IPS-18a (cell line): Measurements from ENCODE around the gene THSD7B.
"Not testable (repeated sequence)": the region's sequence is repeated elsewhere in the genome, so short reads cannot be mapped to it uniquely, and the experiment has no call there.

Experiments used
- H3K27ac ChIP-seq: one replicate; pipeline ENCODE4 v1.5.1; 2013; ENCODE audit warnings: low read length
- H3K27me3 ChIP-seq: one replicate; pipeline ENCODE4 v1.6.1; 2013; ENCODE audit warnings: mild to moderate bottlenecking, low read length; ENCODE audit not compliant: control insufficient read depth, insufficient read depth
- H3K36me3 ChIP-seq: one replicate; pipeline ENCODE4 v1.6.1; 2013; ENCODE audit warnings: low read depth, low read length; ENCODE audit not compliant: control insufficient read depth
- H3K4me1 ChIP-seq: one replicate; pipeline ENCODE4 v1.6.1; 2013; ENCODE audit warnings: low read depth, low read length; ENCODE audit not compliant: control insufficient read depth
- H3K4me3 ChIP-seq: one replicate; pipeline ENCODE4 v1.5.1; 2013; ENCODE audit warnings: low read length
- H3K9ac ChIP-seq: one replicate; pipeline ENCODE4 v1.6.1; 2013; ENCODE audit warnings: mild to moderate bottlenecking, low read length, moderate library complexity
- H3K9me3 ChIP-seq: one replicate; pipeline ENCODE4 v1.6.1; 2013; ENCODE audit warnings: low read depth, low read length; ENCODE audit not compliant: control insufficient read depth

Gene THSD7B

GRCh38 chr2:136957044-136957443, 191.7 kb downstream of the THSD7B start:
- Histone ChIP-seq H3K4me1 (no peaks in the 10 kb centered on the region), H3K36me3 (no peaks in the 10 kb centered on the region), H3K27ac (no peak overlapping the region), H3K9ac (no peak overlapping the region), H3K4me3 (no peak overlapping the region), H3K27me3 (no peaks in the 10 kb centered on the region), H3K9me3 (no peaks in the 10 kb centered on the region)

DNA sequence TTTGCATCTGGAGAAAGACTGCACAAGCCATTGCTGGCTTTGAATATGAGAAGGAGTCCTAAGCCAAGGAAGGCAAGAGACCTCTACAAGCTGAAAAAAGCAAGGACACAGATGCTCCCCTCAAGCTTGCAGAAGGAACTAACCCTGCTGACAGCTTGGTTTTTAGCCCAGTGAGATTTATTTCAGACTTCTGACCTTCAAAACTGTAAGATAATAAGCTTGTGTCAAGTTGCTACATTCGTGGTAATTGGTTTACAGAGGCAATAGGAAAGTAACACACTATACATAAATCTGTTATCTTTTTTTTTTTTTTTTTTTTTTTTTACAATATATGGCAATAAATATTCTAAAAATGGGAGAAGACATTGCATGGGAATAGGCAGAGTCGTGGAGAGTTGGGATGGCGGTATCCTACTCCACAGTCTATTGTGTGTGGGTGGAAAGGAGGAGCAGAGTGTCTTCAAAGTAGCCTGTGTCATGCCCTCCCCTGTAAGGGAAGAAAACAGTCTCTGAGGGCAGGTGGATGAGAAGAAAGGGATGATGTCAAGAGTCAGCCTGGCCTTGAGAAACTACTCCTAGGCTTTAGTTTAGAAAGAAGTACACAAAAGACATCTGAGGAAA, 196.9 kb downstream of the THSD7B start:
- Histone ChIP-seq H3K27me3 (no peaks in the 10 kb centered on the region), H3K9ac (no peak overlapping the region), H3K9me3 (no peaks in the 10 kb centered on the region)

GRCh38 chr2:136966485-136966884, 201.1 kb downstream of the THSD7B start:
- H3K4me1 ChIP-seq: no peaks in the 10 kb centered on the region
- no peaks in the 10 kb centered on the region for H3K36me3 ChIP-seq
- H3K27me3 ChIP-seq: no peaks in the 10 kb centered on the region
- H3K4me3 ChIP-seq: no peak overlapping the region
- H3K27ac ChIP-seq: no peak overlapping the region
- no peaks in the 10 kb centered on the region for H3K9me3 ChIP-seq
- H3K9ac ChIP-seq: no peak overlapping the region

More for the DNA sequence above, 196.9 kb downstream of the THSD7B start:
- Histone ChIP-seq H3K4me1 (no peaks in the 10 kb centered on the region), H3K27ac (no peak overlapping the region), H3K36me3 (no peaks in the 10 kb centered on the region), H3K4me3 (no peak overlapping the region)

GRCh38 chr2:136980303-136980702, 215.0 kb downstream of the THSD7B start:
- Histone ChIP-seq H3K27me3 (no peaks in the 10 kb centered on the region), H3K27ac (no peak overlapping the region)

DNA sequence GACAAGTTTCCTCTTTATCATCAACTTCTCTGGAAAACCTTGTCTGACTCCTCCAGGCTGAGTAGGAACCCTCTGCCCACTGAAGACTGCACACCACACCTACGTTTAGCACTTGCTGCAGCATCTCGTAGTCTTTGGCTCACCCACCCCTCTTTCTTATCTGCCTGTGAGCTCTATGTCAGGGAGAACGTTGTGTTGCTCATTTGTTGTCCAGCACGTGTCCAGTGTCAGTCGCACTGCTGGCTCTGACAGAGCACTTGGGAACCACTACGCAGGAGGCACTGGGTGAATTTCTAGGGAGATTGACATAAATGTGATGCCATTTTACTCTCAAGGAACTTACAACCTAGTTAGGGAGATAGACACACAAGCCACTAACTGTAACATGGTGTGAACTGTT, 216.3 kb downstream of the THSD7B start:
- H3K4me3 ChIP-seq, H3K27ac ChIP-seq, H3K9me3 ChIP-seq, H3K9ac ChIP-seq, H3K36me3 ChIP-seq, H3K27me3 ChIP-seq, H3K4me1 ChIP-seq: not testable (repeated sequence)

More at GRCh38 chr2:136980303-136980702, 215.0 kb downstream of the THSD7B start:
- no peaks in the 10 kb centered on the region for H3K4me1 ChIP-seq
- no peaks in the 10 kb centered on the region for H3K36me3 ChIP-seq
- no peak overlapping the region for H3K9ac ChIP-seq
- H3K9me3 ChIP-seq: no peaks in the 10 kb centered on the region
- H3K4me3 ChIP-seq: no peak overlapping the region

GRCh38 chr2:136985044-136985443, 219.7 kb downstream of the THSD7B start:
- H3K27me3 ChIP-seq: no peaks in the 10 kb centered on the region
- H3K4me1 ChIP-seq: no peaks in the 10 kb centered on the region
- H3K9ac ChIP-seq: no peak overlapping the region
- H3K36me3 ChIP-seq: no peaks in the 10 kb centered on the region
- no peaks in the 10 kb centered on the region for H3K9me3 ChIP-seq
- no peak overlapping the region for H3K27ac ChIP-seq
- no peak overlapping the region for H3K4me3 ChIP-seq

DNA sequence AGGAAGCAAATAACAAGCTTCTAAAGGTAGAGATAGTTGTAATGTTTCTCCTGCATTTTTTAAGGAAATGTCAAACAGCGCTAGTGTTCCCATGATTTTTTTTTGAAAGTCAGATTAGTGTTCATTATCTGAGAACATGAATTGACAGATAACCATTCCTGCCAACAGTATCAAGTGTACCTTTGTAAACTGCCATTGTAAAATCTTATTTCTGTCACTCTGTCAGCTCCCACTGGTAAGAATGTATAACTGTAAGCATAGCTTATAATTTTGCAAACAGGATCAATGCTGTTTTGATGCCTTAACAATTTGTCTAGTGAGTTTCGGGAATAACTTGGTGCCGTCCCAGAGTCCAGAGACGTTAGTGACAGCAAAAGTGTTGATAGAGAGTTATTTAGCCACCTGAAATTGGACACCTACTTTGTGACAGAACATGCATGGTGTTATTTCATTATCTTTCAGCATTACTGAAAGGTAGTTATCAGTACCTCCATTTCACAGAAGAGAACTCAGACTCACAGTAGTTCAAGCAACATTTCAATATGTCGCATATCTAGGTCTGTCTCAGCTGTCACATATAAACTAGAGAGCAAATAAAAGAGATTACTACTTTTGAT, 221.4 kb downstream of the THSD7B start:
- H3K27ac ChIP-seq: no peak overlapping the region
- H3K4me1 ChIP-seq: no peaks in the 10 kb centered on the region
- no peak overlapping the region for H3K9ac ChIP-seq
- no peaks in the 10 kb centered on the region for H3K9me3 ChIP-seq
- no peak overlapping the region for H3K4me3 ChIP-seq
- no peaks in the 10 kb centered on the region for H3K36me3 ChIP-seq
- no peaks in the 10 kb centered on the region for H3K27me3 ChIP-seq

DNA sequence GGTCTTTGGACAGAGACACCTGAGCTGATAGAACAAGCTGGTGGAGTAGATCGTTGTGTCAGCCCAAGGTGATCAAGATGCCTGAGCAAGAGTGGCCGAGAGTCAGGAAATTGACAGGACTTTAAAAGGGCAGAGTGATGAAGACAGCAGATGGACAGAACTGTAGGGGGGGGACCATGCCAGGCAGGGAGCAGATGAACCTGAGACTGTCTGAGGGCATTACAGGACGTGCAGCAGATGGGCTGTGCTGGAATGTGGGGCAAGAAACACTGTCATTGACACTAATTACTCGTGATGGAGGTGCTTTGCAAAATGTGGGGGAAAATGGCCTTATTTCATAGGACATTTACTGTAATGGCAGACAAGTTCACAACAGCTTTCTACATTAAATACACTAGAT, 225.0 kb downstream of the THSD7B start:
- no peaks in the 10 kb centered on the region for H3K36me3 ChIP-seq
- H3K9ac ChIP-seq: no peak overlapping the region
- no peaks in the 10 kb centered on the region for H3K9me3 ChIP-seq
- H3K27ac ChIP-seq: no peak overlapping the region
- H3K4me1 ChIP-seq: no peaks in the 10 kb centered on the region
- H3K27me3 ChIP-seq: no peaks in the 10 kb centered on the region
- H3K4me3 ChIP-seq: no peak overlapping the region

DNA sequence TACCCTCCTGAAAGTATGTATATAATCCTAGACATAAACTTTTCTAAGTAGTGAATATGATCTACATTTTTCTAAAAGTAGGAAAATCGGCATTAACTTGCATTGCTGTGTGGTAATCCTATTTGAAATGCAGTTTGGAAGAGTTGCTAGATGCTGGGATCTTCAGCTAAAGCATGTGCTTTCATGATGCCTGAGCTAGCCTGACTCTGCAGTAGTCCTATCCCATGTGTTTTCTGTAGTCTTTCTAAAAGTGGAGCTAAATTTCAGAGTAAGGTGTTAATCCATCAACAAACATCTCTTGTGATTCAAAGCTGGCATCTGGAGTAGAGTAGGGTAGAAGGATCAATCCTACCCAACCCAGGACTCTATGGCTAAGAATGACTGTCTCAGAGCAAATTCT, 229.4 kb downstream of the THSD7B start:
- Histone ChIP-seq H3K27ac (no peak overlapping the region), H3K9me3 (no peaks in the 10 kb centered on the region), H3K36me3 (no peaks in the 10 kb centered on the region), H3K4me1 (no peaks in the 10 kb centered on the region), H3K4me3 (no peak overlapping the region), H3K9ac (no peak overlapping the region), H3K27me3 (no peaks in the 10 kb centered on the region)

DNA sequence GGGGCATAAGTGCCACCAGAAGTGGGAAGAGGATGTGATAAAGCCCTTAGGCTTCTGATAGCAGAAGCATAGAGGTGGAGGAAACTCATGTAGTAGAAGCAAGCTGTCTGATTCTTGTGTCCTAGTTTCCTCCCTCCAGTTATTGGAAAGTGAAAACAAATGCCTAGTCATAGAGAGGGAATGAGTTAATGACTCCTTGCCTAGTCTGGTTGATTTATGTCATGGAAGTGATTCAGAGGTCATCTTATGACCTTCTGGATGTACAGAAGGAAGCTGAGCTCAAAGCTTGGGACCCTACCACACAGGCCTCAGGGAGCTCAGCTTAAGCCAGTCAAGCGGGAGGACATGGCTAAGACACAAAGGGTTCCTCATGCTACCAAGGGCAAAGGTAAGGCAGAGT, 232.2 kb downstream of the THSD7B start:
- Histone ChIP-seq H3K9ac (no peak overlapping the region), H3K9me3 (no peaks in the 10 kb centered on the region), H3K4me3 (no peak overlapping the region), H3K27ac (no peak overlapping the region), H3K36me3 (no peaks in the 10 kb centered on the region), H3K4me1 (no peaks in the 10 kb centered on the region), H3K27me3 (no peaks in the 10 kb centered on the region)

DNA sequence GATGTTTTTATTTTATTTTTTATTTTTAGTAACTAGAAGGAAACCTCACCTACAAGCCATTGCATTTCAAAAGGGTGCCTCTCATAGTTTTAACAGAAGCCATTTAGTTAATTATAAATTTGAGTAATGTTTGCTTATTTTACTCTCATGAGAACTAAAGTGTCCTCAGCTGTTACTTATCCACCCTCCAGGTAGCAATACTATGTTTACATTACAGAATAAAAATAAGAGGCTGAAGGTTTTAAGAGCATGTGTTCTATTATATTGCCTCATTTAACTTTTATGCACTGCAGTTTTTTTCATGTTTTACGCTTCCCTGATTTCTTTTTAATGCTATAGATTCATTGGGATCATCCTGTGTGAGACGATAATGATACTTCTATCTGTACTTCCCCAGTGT, 235.5 kb downstream of the THSD7B start:
- Histone ChIP-seq H3K9ac (no peak overlapping the region), H3K27ac (no peak overlapping the region), H3K36me3 (no peaks in the 10 kb centered on the region), H3K9me3 (no peaks in the 10 kb centered on the region), H3K4me1 (no peaks in the 10 kb centered on the region), H3K27me3 (no peaks in the 10 kb centered on the region), H3K4me3 (no peak overlapping the region)

GRCh38 chr2:137002896-137003295, 237.6 kb downstream of the THSD7B start:
- Histone ChIP-seq H3K27ac (no peak overlapping the region), H3K4me1 (no peaks in the 10 kb centered on the region), H3K4me3 (no peak overlapping the region)

More at GRCh38 chr2:137002896-137003295, 237.6 kb downstream of the THSD7B start:
- no peaks in the 10 kb centered on the region for H3K36me3 ChIP-seq
- no peaks in the 10 kb centered on the region for H3K27me3 ChIP-seq
- H3K9me3 ChIP-seq: no peaks in the 10 kb centered on the region
- no peak overlapping the region for H3K9ac ChIP-seq
